Upper lobe of right lung (tissue), 1 donor: ENCODE results near the gene PLS1. TPM values are rescaled to one million over a fixed set of nuclear protein-coding genes. Genes with fewer than 3 reads are reported as not detected.

ENCODE experiments used
- ATAC-seq: fragments of 200-7000 bp; cut with Tn5 transposase; one replicate; pipeline ENCODE4 v1.9.1; 2020; ENCODE audit warnings: mild to moderate bottlenecking, moderate library complexity
- DNase-seq: peaks from one replicate; pipeline ENCODE4 v3.0.0-alpha.2; 2020
- H3K27ac ChIP-seq: fragments of 200-600 bp; one replicate; pipeline ENCODE4 v1.8.0; 2022
- H3K27me3 ChIP-seq: fragments of 200-600 bp; one replicate; pipeline ENCODE4 v1.8.0; 2022; ENCODE audit warnings: mild to moderate bottlenecking
- H3K36me3 ChIP-seq: fragments of 200-600 bp; one replicate; pipeline ENCODE4 v1.8.0; 2022
- H3K4me1 ChIP-seq: fragments of 200-600 bp; one replicate; pipeline ENCODE4 v1.8.0; 2022
- H3K4me3 ChIP-seq: fragments of 200-600 bp; one replicate; pipeline ENCODE4 v1.8.0; 2022; ENCODE audit warnings: mild to moderate bottlenecking
- H3K9me3 ChIP-seq: fragments of 200-600 bp; one replicate; pipeline ENCODE4 v1.8.0; 2022
- intact Hi-C: fragments of 100-400 bp; cut with DNase I; formaldehyde crosslinking; loops from one replicate; pipeline ENCODE4 v1.11.0; 2022
- total RNA-seq: library from RNA; stranded (reverse); fragmentation: NEBNext Ultra II Directional; extraction: Animal tissue kit (Norgen Biotek cat#: 25700); gene quantifications from one replicate; pipeline ENCODE4 v1.2.1, GENCODE V29; 2021
- TF ChIP-seq, protein P1 (sequence below): fragments of 200-600 bp; IDR thresholded peaks from one replicate; pipeline ENCODE4 v1.8.0; 2022; ENCODE audit warnings: antibody characterized with exemption
- donor health status: DM: no; HTN: yes; CAD: no; lungs with severe emphysema.

The PLS1 gene
- total RNA-seq, 1 donor from 2014 or later = 26.0 TPM

DNA sequence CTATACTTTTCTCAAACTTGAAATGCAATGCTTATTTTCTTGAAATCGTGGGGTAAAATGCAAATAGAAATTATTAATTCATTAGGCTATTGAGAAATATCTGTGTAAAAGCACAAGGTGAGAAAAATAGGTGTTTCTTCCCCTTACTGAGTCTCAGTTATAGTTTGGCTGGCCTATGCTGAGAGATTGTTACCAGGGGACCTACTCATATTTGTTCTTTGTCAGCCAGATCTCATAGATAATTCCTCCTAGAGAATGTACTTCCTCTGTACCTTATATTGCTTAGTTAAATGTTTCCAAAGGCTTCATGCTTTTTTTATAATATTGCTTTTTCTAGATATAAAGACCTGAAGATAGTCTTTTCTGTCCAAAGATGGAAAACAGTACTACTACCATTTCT is 67.7 kb downstream of the PLS1 start:
- ATAC-seq = no peak

DNA sequence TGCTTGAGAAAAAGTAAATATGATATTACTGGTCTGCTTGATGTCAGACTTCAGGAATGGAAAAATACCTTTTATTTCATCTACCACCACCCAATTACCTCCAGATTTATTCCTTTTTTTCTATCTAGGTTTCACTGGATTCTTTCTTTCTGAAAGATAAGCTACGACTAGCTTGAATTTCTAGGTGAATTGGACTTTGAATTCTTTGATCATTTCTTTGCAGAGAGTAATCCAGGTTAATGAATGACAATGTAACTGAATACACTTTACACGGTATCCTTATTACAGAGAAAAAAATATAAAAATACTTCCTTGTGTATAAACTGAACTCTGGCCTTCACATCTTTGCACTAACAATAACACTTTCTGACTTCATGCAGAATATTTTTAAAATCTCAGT is 68.1 kb downstream of the PLS1 start:
- H3K27me3 ChIP-seq = no peaks in the 10 kb centered on the region
- H3K4me3 ChIP-seq = no peak overlapping the region
- no peak for DNase-seq
- no peaks in the 10 kb centered on the region for H3K9me3 ChIP-seq
- no peaks in the 10 kb centered on the region for H3K4me1 ChIP-seq
- TF ChIP-seq, protein P1, sequence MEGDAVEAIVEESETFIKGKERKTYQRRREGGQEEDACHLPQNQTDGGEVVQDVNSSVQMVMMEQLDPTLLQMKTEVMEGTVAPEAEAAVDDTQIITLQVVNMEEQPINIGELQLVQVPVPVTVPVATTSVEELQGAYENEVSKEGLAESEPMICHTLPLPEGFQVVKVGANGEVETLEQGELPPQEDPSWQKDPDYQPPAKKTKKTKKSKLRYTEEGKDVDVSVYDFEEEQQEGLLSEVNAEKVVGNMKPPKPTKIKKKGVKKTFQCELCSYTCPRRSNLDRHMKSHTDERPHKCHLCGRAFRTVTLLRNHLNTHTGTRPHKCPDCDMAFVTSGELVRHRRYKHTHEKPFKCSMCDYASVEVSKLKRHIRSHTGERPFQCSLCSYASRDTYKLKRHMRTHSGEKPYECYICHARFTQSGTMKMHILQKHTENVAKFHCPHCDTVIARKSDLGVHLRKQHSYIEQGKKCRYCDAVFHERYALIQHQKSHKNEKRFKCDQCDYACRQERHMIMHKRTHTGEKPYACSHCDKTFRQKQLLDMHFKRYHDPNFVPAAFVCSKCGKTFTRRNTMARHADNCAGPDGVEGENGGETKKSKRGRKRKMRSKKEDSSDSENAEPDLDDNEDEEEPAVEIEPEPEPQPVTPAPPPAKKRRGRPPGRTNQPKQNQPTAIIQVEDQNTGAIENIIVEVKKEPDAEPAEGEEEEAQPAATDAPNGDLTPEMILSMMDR = no peak
- no peak overlapping the region for H3K27ac ChIP-seq
- intact Hi-C loops = no loop called here
- no peaks in the 10 kb centered on the region for H3K36me3 ChIP-seq
- no peak for ATAC-seq

More for the DNA sequence above, 67.7 kb downstream of the PLS1 start:
- H3K4me3 ChIP-seq = no peak overlapping the region
- intact Hi-C loops = no loop called here
- no peaks in the 10 kb centered on the region for H3K9me3 ChIP-seq
- TF ChIP-seq, protein P1 = no peak
- no peak overlapping the region for H3K27ac ChIP-seq
- no peaks in the 10 kb centered on the region for H3K27me3 ChIP-seq
- H3K36me3 ChIP-seq = no peaks in the 10 kb centered on the region
- H3K4me1 ChIP-seq = no peaks in the 10 kb centered on the region
- DNase-seq = no peak

DNA sequence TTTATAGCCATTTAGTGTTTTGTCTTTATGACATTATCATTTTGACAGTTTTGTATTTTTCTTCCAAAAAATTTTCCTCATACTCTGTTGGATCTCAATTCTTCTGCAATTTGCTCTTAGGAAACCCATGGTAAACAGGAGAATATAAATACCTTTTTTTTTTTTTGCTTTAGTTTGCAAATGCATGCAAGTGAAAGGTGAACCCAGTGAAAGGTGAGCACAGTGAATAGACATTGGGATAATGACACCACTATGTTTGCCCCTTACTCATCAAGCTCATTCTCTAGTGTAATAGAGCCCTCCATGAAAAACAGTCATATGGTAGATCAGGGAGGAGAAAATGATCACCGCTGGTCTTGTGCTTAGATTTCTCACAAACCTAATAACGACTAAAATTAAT is 68.6 kb downstream of the PLS1 start:
- no peak overlapping the region for H3K27ac ChIP-seq
- TF ChIP-seq, protein P1 = no peak
- intact Hi-C loops = no loop called here
- ATAC-seq (no peak), DNase-seq (no peak)
- no peaks in the 10 kb centered on the region for H3K4me1 ChIP-seq
- no peaks in the 10 kb centered on the region for H3K36me3 ChIP-seq
- H3K4me3 ChIP-seq = no peak overlapping the region
- no peaks in the 10 kb centered on the region for H3K9me3 ChIP-seq
- H3K27me3 ChIP-seq = no peaks in the 10 kb centered on the region

DNA sequence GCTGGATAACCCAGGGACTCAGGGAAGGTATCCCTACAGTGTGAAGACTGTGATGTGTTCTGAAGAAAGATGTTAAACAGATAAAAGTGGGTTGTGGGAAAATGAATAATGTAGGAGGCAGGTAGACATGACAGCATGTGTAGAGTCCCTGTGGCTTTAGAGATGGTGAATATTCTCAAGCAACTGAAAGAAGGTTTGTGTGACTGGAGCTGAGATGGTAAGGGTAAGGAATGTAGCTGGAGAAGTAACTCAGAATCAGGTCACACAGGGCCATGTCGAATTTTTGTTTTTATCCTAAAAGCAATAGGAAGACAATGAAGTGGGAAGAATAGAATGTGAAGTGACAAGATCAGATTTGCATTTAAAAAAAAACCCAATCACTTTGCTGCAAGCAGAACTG is 73.9 kb downstream of the PLS1 start:
- Histone ChIP-seq H3K36me3 (no peaks in the 10 kb centered on the region), H3K9me3 (no peaks in the 10 kb centered on the region), H3K27ac (no peak overlapping the region), H3K4me1 (no peaks in the 10 kb centered on the region), H3K4me3 (no peak overlapping the region), H3K27me3 (no peaks in the 10 kb centered on the region)
- DNase-seq = no peak
- no peak for ATAC-seq
- intact Hi-C loops = no loop called here
- TF ChIP-seq, protein P1 = no peak

DNA sequence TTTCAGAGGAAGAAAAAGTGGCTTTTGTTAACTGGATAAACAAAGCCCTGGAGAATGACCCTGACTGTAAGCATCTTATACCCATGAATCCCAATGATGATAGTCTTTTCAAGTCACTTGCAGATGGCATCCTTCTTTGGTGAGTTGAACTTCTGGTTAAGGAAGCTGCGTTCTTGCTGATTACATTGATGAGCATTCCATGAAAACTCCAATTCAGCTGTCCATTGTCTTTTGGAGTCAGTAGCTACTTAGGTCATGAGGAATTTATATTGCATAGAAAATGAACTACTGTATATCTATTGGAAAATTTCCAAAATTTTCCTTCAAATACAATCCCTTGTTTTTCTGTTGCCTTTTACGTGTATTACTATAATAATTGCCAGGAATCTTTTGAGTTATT is 80.0 kb downstream of the PLS1 start:
- Histone ChIP-seq H3K27me3 (no peaks in the 10 kb centered on the region), H3K4me1 (no peaks in the 10 kb centered on the region), H3K27ac (no peak overlapping the region), H3K36me3 (no peaks in the 10 kb centered on the region), H3K9me3 (no peaks in the 10 kb centered on the region), H3K4me3 (no peak overlapping the region)
- TF ChIP-seq, protein P1 = no peak
- ATAC-seq = no peak
- DNase-seq = no peak
- intact Hi-C loops = no loop called here

DNA sequence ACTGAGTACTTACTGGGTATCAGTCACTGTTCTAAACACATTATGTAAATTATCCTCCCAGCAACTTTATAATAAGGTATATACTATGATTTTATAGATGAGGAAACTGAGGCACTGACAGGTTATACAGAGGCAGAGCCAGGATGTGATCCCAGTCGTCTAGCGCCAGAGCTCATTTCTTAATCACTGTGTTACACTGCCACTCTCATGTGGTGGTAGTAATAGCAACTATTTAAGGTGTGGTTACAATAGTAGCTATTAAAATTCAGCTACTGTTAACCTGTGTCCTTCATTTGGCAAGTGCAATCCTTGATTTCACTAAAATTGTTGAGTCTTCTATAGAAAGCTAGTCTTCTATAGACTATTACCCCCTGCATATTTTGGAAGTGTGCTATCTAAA is 84.5 kb downstream of the PLS1 start:
- Histone ChIP-seq H3K9me3 (no peaks in the 10 kb centered on the region), H3K27me3 (no peaks in the 10 kb centered on the region), H3K4me3 (no peak overlapping the region), H3K36me3 (no peaks in the 10 kb centered on the region), H3K4me1 (no peaks in the 10 kb centered on the region), H3K27ac (no peak overlapping the region)
- ATAC-seq (peak; percentile 36), DNase-seq (no peak)
- TF ChIP-seq, protein P1 = no peak
- intact Hi-C loops = no loop called here
